Measurements from ENCODE around the gene SHE. TPM values are rescaled to one million over a fixed set of nuclear protein-coding genes. Genes with fewer than 3 reads are reported as not detected.

SHE gene
- total RNA-seq, 4 donors from 2014 or later = 5.0 to 6.9 (median 6.2) TPM

DNA sequence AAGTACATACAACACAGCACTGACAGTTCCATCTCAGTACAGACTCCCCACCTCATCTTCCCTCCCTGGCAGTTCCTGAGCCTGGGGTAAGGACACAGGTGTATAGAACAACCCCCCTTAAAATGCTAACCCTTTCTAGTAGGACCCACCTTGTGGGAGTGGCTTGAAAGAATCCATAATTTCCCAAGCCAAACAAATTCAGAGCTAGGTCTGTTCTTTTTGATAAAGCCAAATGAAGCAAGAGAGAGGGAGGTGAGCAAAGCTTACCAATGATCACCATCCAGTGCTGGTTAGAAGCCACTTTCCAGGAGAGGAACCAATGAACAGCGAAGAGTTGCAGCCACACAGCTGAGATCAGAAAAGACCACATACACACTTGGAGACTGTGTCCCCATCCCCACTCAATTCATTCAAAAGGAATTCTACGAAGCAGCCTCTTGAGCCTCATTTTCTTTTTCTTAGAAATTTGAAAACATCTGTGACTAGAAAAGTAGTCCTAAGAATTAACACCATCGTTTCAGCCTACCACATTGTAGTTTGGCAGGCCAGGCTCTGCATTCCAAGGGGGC lies 47.1 kb upstream of the SHE start:
- Histone ChIP-seq H3K4me1 (peaks cover 15% of the 10 kb centered on the region in 2 donors), H3K4me3 (no peak overlapping the region), H3K9me3 (no peaks in the 10 kb centered on the region), H3K27ac (no peak overlapping the region), H3K36me3 (peaks cover 0 to 58% of the 10 kb centered on the region in 2 donors), H3K27me3 (no peaks in the 10 kb centered on the region)
- no peak for ATAC-seq
- no peak for TF ChIP-seq POLR2A (IDR thresholded peaks at IDR 0.05)
- TF ChIP-seq, protein P1, sequence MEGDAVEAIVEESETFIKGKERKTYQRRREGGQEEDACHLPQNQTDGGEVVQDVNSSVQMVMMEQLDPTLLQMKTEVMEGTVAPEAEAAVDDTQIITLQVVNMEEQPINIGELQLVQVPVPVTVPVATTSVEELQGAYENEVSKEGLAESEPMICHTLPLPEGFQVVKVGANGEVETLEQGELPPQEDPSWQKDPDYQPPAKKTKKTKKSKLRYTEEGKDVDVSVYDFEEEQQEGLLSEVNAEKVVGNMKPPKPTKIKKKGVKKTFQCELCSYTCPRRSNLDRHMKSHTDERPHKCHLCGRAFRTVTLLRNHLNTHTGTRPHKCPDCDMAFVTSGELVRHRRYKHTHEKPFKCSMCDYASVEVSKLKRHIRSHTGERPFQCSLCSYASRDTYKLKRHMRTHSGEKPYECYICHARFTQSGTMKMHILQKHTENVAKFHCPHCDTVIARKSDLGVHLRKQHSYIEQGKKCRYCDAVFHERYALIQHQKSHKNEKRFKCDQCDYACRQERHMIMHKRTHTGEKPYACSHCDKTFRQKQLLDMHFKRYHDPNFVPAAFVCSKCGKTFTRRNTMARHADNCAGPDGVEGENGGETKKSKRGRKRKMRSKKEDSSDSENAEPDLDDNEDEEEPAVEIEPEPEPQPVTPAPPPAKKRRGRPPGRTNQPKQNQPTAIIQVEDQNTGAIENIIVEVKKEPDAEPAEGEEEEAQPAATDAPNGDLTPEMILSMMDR (IDR thresholded peaks at IDR 0.05 in 4 of 5, conservative IDR thresholded peaks at IDR 0.05 in 1 of 5) = no peak
- DNase-seq = no peak
- in situ Hi-C loops (cut with MboI; ENCODE audit: low sequenced_read_pairs in 4 of 4) (loop anchor here in 3 of 4 donors (10.0 kb wide), 1 partner anchor 64 kb away; no protein-coding TSS in a partner anchor), intact Hi-C loops (cut with DNase I; ENCODE audit: low total_unique reads) (no loop called here)

DNA sequence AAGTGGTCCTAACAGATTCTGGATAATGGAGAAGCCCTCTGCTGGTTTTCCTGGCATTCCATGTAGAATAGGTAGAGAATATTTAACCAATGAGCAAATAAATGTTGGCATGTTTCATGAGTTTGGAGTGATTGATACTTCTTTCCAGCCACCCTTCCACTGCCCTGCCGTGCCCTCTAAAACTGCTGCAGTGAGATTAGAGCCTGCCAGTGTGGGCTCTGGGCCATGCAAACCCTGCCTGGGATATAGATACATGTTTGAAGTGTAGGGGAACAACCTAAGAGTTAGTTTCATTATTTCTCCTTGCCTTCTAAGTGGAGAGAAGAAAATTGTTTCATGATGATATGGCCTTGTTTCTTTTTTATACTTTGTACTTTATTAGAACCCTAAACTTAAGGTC lies 45.8 kb upstream of the SHE start:
- H3K4me3 ChIP-seq = no peak overlapping the region
- DNase-seq (no peak), ATAC-seq (no peak)
- peaks cover 2% of the 10 kb centered on the region in 2 donors for H3K4me1 ChIP-seq
- intact Hi-C loops (cut with DNase I; ENCODE audit: low total_unique reads) (no loop called here), in situ Hi-C loops (cut with MboI; ENCODE audit: low sequenced_read_pairs in 4 of 4) (loop anchor here in 3 of 4 donors (10.0 kb wide), 1 partner anchor 63 kb away; no protein-coding TSS in a partner anchor)
- TF ChIP-seq POLR2A (IDR thresholded peaks at IDR 0.05) = no peak
- TF ChIP-seq, protein P1 (IDR thresholded peaks at IDR 0.05 in 4 of 5, conservative IDR thresholded peaks at IDR 0.05 in 1 of 5) = no peak
- no peaks in the 10 kb centered on the region for H3K9me3 ChIP-seq
- H3K27ac ChIP-seq = no peak overlapping the region
- H3K27me3 ChIP-seq = no peaks in the 10 kb centered on the region
- H3K36me3 ChIP-seq = peaks cover 0 to 45% of the 10 kb centered on the region in 2 donors

DNA sequence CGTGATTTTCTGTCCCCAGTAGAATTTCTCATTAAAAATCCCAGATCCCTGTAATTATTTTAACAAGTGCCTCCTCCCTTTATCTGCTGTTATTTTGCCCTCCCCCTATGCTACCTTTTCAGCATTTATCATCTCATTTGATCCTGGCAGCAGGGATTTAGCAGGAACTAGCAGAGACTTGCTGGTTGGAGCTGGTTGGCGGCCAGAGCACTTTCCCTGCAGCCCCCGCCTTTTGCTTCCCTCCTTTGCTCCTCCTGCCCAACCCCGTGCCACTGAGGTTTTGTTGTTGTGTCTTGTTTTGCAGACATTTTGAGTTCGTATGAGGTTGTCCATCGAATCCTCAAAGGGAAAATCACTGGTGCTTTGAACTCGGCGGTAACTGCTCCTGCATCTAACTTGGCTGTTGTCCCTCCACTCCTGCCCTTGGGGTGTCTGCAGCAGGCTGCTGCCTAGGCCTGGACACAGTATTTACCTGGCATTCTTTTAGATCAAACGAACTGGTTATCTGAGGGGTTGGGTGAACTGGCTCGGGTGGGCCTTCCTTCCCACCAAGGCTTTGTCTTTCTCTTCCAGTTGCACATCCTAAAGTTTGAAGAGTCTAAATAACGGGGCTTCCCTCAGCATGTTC lies 45.0 kb upstream of the SHE start:
- Histone ChIP-seq H3K4me1 (no peaks in the 10 kb centered on the region), H3K4me3 (no peak overlapping the region), H3K27ac (no peak overlapping the region), H3K9me3 (no peaks in the 10 kb centered on the region), H3K36me3 (peaks cover 0 to 37% of the 10 kb centered on the region in 2 donors), H3K27me3 (no peaks in the 10 kb centered on the region)
- DNase-seq (no peak), ATAC-seq (no peak)
- in situ Hi-C loops (cut with MboI; ENCODE audit: low sequenced_read_pairs in 4 of 4) (loop anchor here in 3 of 4 donors (10.0 kb wide), 1 partner anchor 62 kb away; no protein-coding TSS in a partner anchor), intact Hi-C loops (cut with DNase I; ENCODE audit: low total_unique reads) (no loop called here)
- TF ChIP-seq, protein P1 (IDR thresholded peaks at IDR 0.05 in 4 of 5, conservative IDR thresholded peaks at IDR 0.05 in 1 of 5) = no peak
- no peak for TF ChIP-seq POLR2A (IDR thresholded peaks at IDR 0.05)

DNA sequence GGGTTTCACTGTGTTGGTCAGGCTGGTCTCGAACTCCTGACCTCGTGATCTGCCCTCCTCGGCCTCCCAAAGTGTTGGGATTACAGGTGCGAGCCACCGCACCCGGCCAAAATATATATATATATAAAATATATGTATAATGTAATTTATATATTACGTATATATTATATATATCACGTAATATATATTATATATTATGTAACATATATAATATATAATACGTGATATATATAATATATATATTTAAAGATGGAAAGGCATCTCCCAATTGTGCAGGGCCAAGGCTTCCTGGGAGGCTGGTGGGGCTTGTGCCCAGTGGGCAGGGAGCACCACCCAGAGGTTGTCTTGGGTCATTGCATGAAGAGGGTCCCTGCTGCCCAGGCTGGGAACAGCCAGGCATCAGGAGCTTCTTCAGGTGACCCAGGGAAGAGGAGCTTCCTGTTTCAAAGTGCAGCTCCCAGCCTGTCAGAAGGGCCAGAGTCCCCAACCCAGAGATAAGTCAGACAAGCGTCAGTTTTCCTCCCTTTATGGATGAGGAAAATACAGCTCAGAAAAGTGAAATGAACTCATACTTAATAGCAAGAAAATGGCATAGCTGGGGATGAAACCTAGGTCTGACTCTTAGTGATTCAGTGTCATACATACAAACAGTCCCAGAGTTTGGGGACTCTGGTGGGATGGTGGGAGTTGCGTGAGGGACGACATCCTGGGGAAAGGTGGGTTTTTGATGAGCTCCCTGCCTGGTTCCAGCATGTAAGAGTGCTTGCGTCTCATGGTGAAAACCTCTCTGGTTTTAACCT lies 44.3 kb upstream of the SHE start:
- Histone ChIP-seq H3K27me3 (no peaks in the 10 kb centered on the region), H3K4me3 (no peak overlapping the region), H3K9me3 (no peaks in the 10 kb centered on the region), H3K27ac (no peak overlapping the region), H3K4me1 (no peaks in the 10 kb centered on the region), H3K36me3 (peaks cover 0 to 30% of the 10 kb centered on the region in 2 donors)
- intact Hi-C loops (cut with DNase I; ENCODE audit: low total_unique reads) (loop anchor here (1.0 kb wide), 1 partner anchor 66 kb away; no protein-coding TSS in a partner anchor), in situ Hi-C loops (cut with MboI; ENCODE audit: low sequenced_read_pairs in 4 of 4) (loop anchor here in 3 of 4 donors (10.0 kb wide), 1 partner anchor 62 kb away; no protein-coding TSS in a partner anchor)
- TF ChIP-seq, protein P1 (IDR thresholded peaks at IDR 0.05 in 4 of 5, conservative IDR thresholded peaks at IDR 0.05 in 1 of 5) = peak; percentile 59 to 82 (median 63)
- TF ChIP-seq POLR2A (IDR thresholded peaks at IDR 0.05) = no peak
- ATAC-seq (peak; percentile 48 to 86), DNase-seq (peak in 1 of 2 donors; percentile 43)

Data from gastrocnemius medialis (tissue), 4 donors.